GM23338 (cell line): ENCODE measurements around the gene FARSB.

ENCODE experiments used
- CREB1 ChIP-seq: fragments of 250-450 bp; sonication (Bioruptor Pico); IDR thresholded peaks from 2 replicates; pipeline ENCODE4 v1.5.0; 2020; ENCODE audit warnings: low read depth, mild to moderate bottlenecking, moderate library complexity
- CTCF ChIP-seq, 2 experiments: fragments of 200-600 bp in 1 of 2; sonication (generic) in 1 of 2; conservative IDR thresholded peaks; 2 replicates each; pipeline versions ENCODE4 v1.5.1 to v1.6.1; 2016 to 2017; ENCODE audit warnings: antibody characterized with exemption in 2 of 2, low read depth in 2 of 2, mild to moderate bottlenecking in 2 of 2, moderate library complexity in 1 of 2
- EZH2 ChIP-seq: fragments of 200-600 bp; sonication (generic); IDR thresholded peaks from one replicate; pipeline ENCODE4 v1.8.0; 2017; ENCODE audit warnings: antibody characterized with exemption, mild to moderate bottlenecking, low read depth; ENCODE audit not compliant: unreplicated experiment
- EZH2phosphoT487 ChIP-seq: fragments of 200-600 bp; sonication (generic); IDR thresholded peaks from one replicate; pipeline ENCODE4 v1.8.1; 2018; ENCODE audit warnings: antibody characterized with exemption; ENCODE audit not compliant: unreplicated experiment
- JUNB ChIP-seq: IDR thresholded peaks from one replicate; pipeline ENCODE4 v1.6.1; 2016; ENCODE audit warnings: antibody characterized with exemption; ENCODE audit not compliant: unreplicated experiment
- POLR2AphosphoS5 ChIP-seq: IDR thresholded peaks from 2 replicates; pipeline ENCODE4 v1.6.1; 2016; ENCODE audit warnings: antibody characterized with exemption, low read depth
- REST ChIP-seq: IDR thresholded peaks from one replicate; pipeline ENCODE4 v1.6.1; 2018; ENCODE audit warnings: antibody characterized with exemption; ENCODE audit not compliant: unreplicated experiment
- STAT1 ChIP-seq: IDR thresholded peaks from one replicate; pipeline ENCODE4 v1.6.1; 2016; ENCODE audit warnings: antibody characterized with exemption; ENCODE audit not compliant: unreplicated experiment
- ZNF331 ChIP-seq: fragments of 250-450 bp; sonication (Bioruptor Pico); IDR thresholded peaks from 2 replicates; pipeline ENCODE4 v1.5.0; 2020; ENCODE audit warnings: low read depth, mild to moderate bottlenecking, moderate library complexity
- TF ChIP-seq, protein P1 (sequence below): IDR thresholded peaks from 2 replicates; pipeline ENCODE4 v1.6.1; 2016; ENCODE audit warnings: antibody characterized with exemption

DNA sequence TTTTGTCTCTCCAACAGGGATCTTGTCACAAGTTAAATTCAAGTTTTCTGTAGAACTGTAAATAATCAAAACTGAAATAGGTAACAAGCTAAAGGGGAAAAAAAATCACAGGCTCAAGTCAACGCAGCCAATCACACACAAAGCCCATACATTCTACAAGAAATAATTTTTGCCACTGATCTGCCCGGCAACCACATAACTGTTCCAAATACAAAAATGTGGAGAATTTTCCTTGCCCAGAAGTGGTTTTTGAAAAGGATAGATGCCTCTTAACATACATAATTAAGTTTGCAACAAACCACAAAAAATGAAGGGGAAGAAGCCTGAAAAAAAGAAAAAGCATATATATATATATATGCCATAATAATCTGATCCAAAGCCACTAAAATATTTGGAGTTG is 60.3 kb downstream of the FARSB start:
- no peak for TF ChIP-seq CTCF (conservative IDR thresholded peaks at IDR 0.05; ENCODE audit: low read depth in 2 of 2)
- no peak for TF ChIP-seq REST
- no peak for TF ChIP-seq EZH2phosphoT487
- no peak for TF ChIP-seq POLR2AphosphoS5
- TF ChIP-seq EZH2: no peak
- no peak for TF ChIP-seq CREB1 (CRISPR knock-in tag)
- TF ChIP-seq, protein P1, sequence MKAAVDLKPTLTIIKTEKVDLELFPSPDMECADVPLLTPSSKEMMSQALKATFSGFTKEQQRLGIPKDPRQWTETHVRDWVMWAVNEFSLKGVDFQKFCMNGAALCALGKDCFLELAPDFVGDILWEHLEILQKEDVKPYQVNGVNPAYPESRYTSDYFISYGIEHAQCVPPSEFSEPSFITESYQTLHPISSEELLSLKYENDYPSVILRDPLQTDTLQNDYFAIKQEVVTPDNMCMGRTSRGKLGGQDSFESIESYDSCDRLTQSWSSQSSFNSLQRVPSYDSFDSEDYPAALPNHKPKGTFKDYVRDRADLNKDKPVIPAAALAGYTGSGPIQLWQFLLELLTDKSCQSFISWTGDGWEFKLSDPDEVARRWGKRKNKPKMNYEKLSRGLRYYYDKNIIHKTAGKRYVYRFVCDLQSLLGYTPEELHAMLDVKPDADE: no peak
- no peak for TF ChIP-seq STAT1
- TF ChIP-seq ZNF331 (CRISPR knock-in tag): no peak
- no peak for TF ChIP-seq JUNB
